HG02973 (cell line): Measurements from ENCODE around the gene ONECUT2.

ENCODE experiments used
- ATAC-seq: cut with Tn5 transposase; IDR thresholded peaks from one replicate; pipeline ENCODE4 v1.9.1; 2021; ENCODE audit warnings: moderate library complexity; ENCODE audit not compliant: unreplicated experiment

Gene ONECUT2

GRCh38 chr18:57523171-57523956 lies 88.2 kb downstream of the ONECUT2 start:
- ATAC-seq: peak; percentile 64

- no peak for ATAC-seq
Measured at GRCh38 chr18:57527556-57528229, 92.5 kb downstream of the ONECUT2 start.

DNA sequence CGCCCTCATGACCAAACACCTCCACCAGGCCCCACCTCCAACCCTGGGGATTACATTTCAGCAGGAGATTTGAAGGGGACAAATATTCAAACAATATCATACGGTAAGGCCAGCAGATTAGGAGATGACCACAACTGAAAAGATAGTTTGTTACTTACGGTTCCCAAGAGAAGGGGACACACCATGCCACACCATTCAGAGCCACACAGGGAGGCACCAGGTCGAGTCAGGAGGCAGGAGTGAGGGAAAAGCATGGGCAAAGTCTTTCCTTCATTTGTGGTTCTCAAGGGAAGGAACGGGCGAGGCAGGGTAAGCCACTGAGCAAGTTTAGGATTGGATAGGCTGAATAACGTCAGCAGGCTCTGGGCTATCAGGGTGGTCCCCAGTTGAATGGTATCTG lies 94.0 kb downstream of the ONECUT2 start:
- ATAC-seq: no peak

GRCh38 chr18:57533006-57533867 lies 98.1 kb downstream of the ONECUT2 start:
- no peak for ATAC-seq

GRCh38 chr18:57533868-57534510 lies 98.8 kb downstream of the ONECUT2 start:
- ATAC-seq: no peak

- no peak for ATAC-seq
Measured at GRCh38 chr18:57534511-57534909, 99.3 kb downstream of the ONECUT2 start.

- ATAC-seq: no peak
Measured at GRCh38 chr18:57538614-57539013, 103.4 kb downstream of the ONECUT2 start.

- ATAC-seq: no peak
Measured at GRCh38 chr18:57539702-57540101, 104.5 kb downstream of the ONECUT2 start.
